Right lobe of liver (tissue), 6 donors: Measurements from ENCODE around the gene EXOC3. TPM values are rescaled to one million over a fixed set of nuclear protein-coding genes. Genes with fewer than 3 reads are reported as not detected.

ENCODE experiments used
- ATAC-seq, 4 donors: fragments of 200-7000 bp; cut with Tn5 transposase; one replicate each; pipeline ENCODE4 v1.9.1; 2020; ENCODE audit warnings: mild to moderate bottlenecking in 4 of 4, moderate library complexity in 4 of 4
- DNase-seq, 3 donors: peaks; one replicate each; pipeline ENCODE4 v3.0.0-alpha.2; 2020
- H3K27ac ChIP-seq, 3 donors: fragments of 200-600 bp; one replicate each; pipeline ENCODE4 v1.8.0; 2022
- H3K27me3 ChIP-seq, 2 donors: fragments of 200-600 bp; one replicate each; pipeline ENCODE4 v1.8.0; 2022
- H3K36me3 ChIP-seq, 4 donors: fragments of 200-600 bp; sonication (generic) in 1 of 4; one replicate each; pipeline versions ENCODE4 v1.5.1 to v1.8.0; 2017 to 2022; ENCODE audit warnings: control low read depth in 1 of 4
- H3K4me1 ChIP-seq, 4 donors: fragments of 200-600 bp; sonication (generic) in 1 of 4; one replicate each; pipeline versions ENCODE4 v1.5.1 to v1.8.0; 2017 to 2022; ENCODE audit warnings: control low read depth in 1 of 4
- H3K4me3 ChIP-seq, 3 donors: fragments of 200-600 bp; one replicate each; pipeline ENCODE4 v1.8.0; 2022
- H3K9me3 ChIP-seq, 4 donors: fragments of 200-600 bp; sonication (generic) in 1 of 4; one replicate each; pipeline versions ENCODE4 v1.5.1 to v1.8.0; 2017 to 2022; ENCODE audit warnings: control low read depth in 1 of 4
- POLR2A ChIP-seq: fragments of 450-650 bp; IDR thresholded peaks from one replicate; pipeline ENCODE4 v1.6.1; 2017; ENCODE audit warnings: antibody characterized with exemption, mild to moderate bottlenecking
- WGBS: methylation state at CpG from one replicate; pipeline ENCODE4 v1.1.6; 2018; ENCODE audit warnings: low coverage, low lambda C conversion rate; ENCODE audit not compliant: insufficient coverage; ENCODE audit errors: missing lambda C conversion rate; 5-methylcytosine and 5-hydroxymethylcytosine counted together
- intact Hi-C, 2 donors: fragments of 100-400 bp; cut with DNase I; formaldehyde crosslinking; loops; one replicate each; pipeline versions ENCODE4 v1.11.2 to v1.14.1; 2022
- total RNA-seq, 6 experiments: library from RNA; depleted of rRNA in 2 of 6; stranded (reverse); fragments of >200 nt in 2 of 6; fragmentation: NEBNext Ultra II Directional in 3 of 6; extraction: Animal tissue kit (Norgen Biotek cat#: 25700) in 3 of 6; gene quantifications; one replicate each; pipeline versions ENCODE4 v1.1.0 to v1.2.4, GENCODE V29; 2016 to 2023
- TF ChIP-seq, protein P1 (sequence below), 4 donors: fragments of 200-600 bp in 3 of 4; fragments of 450-650 bp in 1 of 4; IDR thresholded peaks; one replicate each; pipeline versions ENCODE4 v1.5.1 to v1.8.0; 2016 to 2022; ENCODE audit warnings: antibody characterized with exemption in 4 of 4, mild to moderate bottlenecking in 2 of 4
- donor health status: DM: no; HTN: yes; CAD: no.
- donor health status: DM: no; HTN: no; CAD: no.
- donor health status: DM: no; HTN: no; CAD: no.
- donor health status: DM: no; HTN: yes; CAD: no.
- donor health status: DM: no; HTN: yes; CAD: no.

Gene EXOC3
- total RNA-seq, 6 experiments from 2014 or later: 14.6 to 24.3 (median 20.0) TPM

DNA sequence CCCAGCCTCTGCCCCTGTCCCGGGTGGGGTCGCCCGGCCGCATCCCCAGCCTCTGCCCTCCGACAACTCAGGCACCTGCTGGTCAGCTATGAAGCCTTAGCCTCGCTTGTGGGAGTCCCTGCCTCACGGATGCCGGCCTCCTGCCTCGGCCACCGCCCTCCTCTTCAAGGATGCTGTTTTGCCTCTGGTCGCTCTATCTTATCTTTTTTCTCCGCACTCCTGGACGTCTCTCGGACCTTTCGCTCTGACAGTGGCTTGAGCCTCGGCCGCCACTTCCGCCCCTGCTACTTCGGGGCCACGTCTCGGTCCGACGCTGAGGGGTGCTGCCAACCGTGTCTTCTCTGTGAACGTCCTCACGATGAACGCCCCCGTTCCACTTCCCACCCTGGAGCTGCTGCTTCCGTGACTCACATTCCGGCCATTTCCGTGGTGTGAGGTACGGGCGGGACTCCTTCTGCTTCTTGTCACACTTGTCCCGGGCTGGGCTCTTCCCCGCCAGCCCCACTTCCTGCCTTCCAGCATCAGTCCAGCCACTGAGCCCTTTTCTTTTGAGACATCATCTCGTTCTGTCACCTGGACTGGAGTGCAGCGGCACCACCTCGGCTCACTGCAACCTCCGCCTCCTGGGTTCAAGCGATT is 55.0 kb downstream of the EXOC3 start:
- Histone ChIP-seq H3K27me3 (no peaks in the 10 kb centered on the region), H3K9me3 (no peaks in the 10 kb centered on the region), H3K4me3 (no peak overlapping the region), H3K36me3 (no peaks in the 10 kb centered on the region), H3K4me1 (no peaks in the 10 kb centered on the region), H3K27ac (no peak overlapping the region)
- DNase-seq (no peak), ATAC-seq (no peak)
- TF ChIP-seq POLR2A: no peak
- TF ChIP-seq, protein P1, sequence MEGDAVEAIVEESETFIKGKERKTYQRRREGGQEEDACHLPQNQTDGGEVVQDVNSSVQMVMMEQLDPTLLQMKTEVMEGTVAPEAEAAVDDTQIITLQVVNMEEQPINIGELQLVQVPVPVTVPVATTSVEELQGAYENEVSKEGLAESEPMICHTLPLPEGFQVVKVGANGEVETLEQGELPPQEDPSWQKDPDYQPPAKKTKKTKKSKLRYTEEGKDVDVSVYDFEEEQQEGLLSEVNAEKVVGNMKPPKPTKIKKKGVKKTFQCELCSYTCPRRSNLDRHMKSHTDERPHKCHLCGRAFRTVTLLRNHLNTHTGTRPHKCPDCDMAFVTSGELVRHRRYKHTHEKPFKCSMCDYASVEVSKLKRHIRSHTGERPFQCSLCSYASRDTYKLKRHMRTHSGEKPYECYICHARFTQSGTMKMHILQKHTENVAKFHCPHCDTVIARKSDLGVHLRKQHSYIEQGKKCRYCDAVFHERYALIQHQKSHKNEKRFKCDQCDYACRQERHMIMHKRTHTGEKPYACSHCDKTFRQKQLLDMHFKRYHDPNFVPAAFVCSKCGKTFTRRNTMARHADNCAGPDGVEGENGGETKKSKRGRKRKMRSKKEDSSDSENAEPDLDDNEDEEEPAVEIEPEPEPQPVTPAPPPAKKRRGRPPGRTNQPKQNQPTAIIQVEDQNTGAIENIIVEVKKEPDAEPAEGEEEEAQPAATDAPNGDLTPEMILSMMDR (IDR thresholded peaks at IDR 0.05): no peak
- 66% methylated on average over 34 of the region's 40 CpGs for WGBS
- intact Hi-C loops: no loop called here

DNA sequence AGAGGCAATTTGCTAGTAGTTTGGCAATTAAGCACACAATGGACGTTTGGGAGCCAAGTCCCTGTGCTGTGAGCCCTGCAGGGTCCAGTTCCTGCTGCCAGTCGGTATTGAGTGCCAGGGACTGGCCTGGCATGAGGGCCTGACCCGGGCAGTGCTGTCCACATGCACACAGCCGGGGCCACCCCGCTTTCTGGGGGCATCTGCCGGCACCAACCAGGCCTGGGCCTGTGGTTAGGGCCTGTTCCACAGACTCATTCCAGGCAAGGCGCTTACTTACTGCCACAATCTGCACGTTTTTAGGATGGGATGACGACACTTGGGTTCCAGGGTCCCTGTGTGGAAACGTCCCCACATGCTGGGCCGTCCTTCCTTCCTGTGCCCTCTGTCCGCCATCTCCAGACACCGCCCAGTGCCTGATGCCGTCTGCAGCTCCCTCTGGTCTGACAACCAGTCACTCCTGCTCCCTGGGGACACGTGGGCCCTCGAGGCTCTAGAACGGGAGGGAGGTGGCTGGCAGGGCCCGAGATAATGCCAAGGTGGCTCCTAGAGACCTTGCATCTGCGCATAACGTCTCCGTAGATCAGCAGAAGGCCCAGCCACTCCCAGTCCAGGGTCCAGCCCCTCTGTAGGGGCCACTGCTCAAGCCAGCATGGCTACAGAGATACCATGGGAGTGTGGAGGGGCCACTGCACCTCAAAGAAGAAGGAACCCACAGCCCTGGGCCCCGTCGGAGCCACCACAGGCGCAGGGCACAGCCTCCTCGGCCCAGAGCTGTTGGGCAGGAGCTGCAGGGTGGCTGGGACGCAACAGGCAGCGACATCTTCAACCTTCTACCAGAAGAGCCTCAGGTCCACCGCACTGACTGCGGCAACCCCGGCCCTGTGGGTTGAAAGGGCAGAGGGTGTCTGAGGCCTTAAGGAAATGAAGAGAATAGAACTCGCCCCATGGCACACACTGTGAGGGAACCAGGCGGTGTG is 56.5 kb downstream of the EXOC3 start:
- ATAC-seq (no peak), DNase-seq (no peak)
- intact Hi-C loops: no loop called here
- Histone ChIP-seq H3K27ac (no peak overlapping the region), H3K36me3 (no peaks in the 10 kb centered on the region), H3K4me1 (no peaks in the 10 kb centered on the region), H3K4me3 (no peak overlapping the region), H3K27me3 (no peaks in the 10 kb centered on the region), H3K9me3 (no peaks in the 10 kb centered on the region)
- WGBS: 85% methylated on average over 9 of the region's 32 CpGs
- TF ChIP-seq, protein P1 (IDR thresholded peaks at IDR 0.05): no peak
- TF ChIP-seq POLR2A: no peak

DNA sequence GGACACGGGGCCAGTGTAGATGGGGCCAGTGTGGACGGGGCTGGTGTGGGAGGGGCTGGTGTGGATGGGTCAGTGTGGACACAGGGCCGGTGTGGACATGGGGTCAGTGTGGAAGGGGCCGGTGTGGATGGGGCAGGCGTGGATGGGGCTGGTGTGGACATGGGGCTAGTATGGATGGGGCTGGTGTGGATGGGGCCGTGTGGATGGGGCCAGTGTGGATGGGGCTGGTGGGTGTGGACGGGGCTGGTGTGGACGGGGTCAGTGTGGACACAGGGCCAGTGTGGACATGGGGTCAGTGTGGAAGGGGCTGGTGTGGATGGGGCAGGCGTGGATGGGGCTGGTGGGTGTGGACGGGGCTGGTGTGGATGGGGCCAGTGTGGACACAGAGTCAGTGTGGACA is 57.5 kb downstream of the EXOC3 start:
- peak in 1 of 4 donors; percentile 15 for ATAC-seq

DNA sequence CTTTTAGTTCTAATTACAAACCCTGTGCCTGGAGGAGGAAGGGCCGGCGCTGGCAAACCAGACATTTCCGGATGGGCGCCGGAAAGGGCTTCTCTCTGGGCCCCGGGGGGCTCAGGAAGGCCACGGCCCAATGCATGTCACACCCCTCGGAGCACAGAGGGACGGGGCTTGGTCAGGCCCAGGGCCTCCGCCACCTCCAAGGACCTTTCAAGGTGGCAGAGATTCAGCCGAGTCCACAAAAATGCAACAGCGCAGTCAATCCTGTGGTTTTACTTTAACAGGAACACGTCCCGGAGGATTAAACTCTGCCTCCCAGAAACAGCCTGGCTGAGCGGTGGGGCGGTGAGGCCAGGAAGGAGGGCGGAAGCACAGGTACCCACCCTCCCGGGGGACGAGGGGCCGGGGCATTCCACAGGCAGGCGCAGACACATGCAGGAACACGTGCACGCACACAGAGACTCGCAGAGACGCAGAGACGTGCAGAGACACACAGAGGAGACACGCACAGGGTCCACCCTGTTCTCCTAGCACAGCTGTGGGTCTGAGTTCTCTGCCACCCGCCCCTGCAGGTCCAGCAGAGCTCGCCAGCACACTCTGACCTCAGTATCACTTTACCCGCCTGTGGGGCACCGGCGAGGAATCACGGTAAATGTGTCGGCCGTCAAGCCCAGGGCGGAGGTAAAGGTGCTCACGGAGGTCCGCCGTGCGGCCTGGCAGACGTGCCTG is 58.3 kb downstream of the EXOC3 start:
- no peak for TF ChIP-seq POLR2A
- TF ChIP-seq, protein P1 (IDR thresholded peaks at IDR 0.05): no peak

More for the DNA sequence above, 57.5 kb downstream of the EXOC3 start:
- 74% methylated on average over 8 of the region's 10 CpGs for WGBS
- no peak overlapping the region for H3K4me3 ChIP-seq
- no peak overlapping the region for H3K27ac ChIP-seq
- H3K9me3 ChIP-seq: no peaks in the 10 kb centered on the region
- intact Hi-C loops: no loop called here
- H3K36me3 ChIP-seq: no peaks in the 10 kb centered on the region
- no peaks in the 10 kb centered on the region for H3K27me3 ChIP-seq
- no peaks in the 10 kb centered on the region for H3K4me1 ChIP-seq
- DNase-seq: no peak
- no peak for TF ChIP-seq POLR2A
- TF ChIP-seq, protein P1 (IDR thresholded peaks at IDR 0.05): no peak

More for the DNA sequence above, 58.3 kb downstream of the EXOC3 start:
- Histone ChIP-seq H3K9me3 (no peaks in the 10 kb centered on the region), H3K27me3 (no peaks in the 10 kb centered on the region), H3K4me3 (no peak overlapping the region), H3K4me1 (no peaks in the 10 kb centered on the region), H3K27ac (no peak overlapping the region), H3K36me3 (no peaks in the 10 kb centered on the region)
- 57% methylated on average over 9 of the region's 41 CpGs for WGBS
- intact Hi-C loops: no loop called here
- ATAC-seq (no peak), DNase-seq (no peak)
